AG04449 (cell line): ENCODE results near the gene CNOT8.
"Not testable (repeated sequence)": the region's sequence is repeated elsewhere in the genome, so short reads cannot be mapped to it uniquely, and the experiment has no call there.

ENCODE experiments used
- CTCF ChIA-PET: fragments of 350-600 bp; formaldehyde crosslinking; extraction: SDS; loops from one replicate; lab custom pipeline; 2021; ENCODE audit warnings: antibody characterized with exemption; lab: Yijun Ruan, JAX
- POLR2A ChIA-PET: fragments of 400-600, 350-600 bp; formaldehyde crosslinking; extraction: SDS; loops from one replicate; lab custom pipeline; 2020; ENCODE audit warnings: antibody characterized with exemption, inconsistent platforms; lab: Yijun Ruan, JAX
- DNase-seq: peaks from one replicate; pipeline ENCODE4 v3.0.0-alpha.2; 2010; ENCODE audit warnings: low read depth, low spot score
- H3K4me3 ChIP-seq: 2 replicates; pipeline ENCODE4 v1.5.1; 2011; ENCODE audit warnings: low read depth, mild to moderate bottlenecking, control low read depth, low read length
- CTCF ChIP-seq: IDR thresholded peaks from one replicate; pipeline ENCODE4 v1.5.1; 2011; ENCODE audit warnings: mild to moderate bottlenecking, moderate library complexity, low read length, control low read depth, inconsistent platforms; ENCODE audit not compliant: insufficient read depth; ENCODE audit errors: missing control alignments

CNOT8 gene

DNA sequence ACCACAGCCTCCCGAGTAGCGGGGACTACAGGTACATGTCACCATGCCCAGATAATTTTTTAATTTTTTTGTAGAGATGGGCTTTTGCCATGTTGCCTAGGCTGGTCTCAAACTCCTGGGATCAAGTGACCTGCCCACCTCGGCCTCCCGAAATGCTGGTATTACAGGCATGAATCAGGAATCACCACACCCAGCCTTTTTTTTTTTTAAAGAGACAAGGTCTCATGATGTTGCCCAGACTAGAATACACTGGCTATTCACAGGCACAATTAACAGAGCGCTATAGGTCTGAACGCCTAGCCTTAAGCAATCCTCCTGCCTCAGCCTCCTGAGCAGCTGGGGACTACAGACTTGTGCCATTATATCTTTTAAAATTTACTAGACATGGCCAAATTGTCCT is 43.5 kb downstream of the CNOT8 start:
- H3K4me3 ChIP-seq = no peak overlapping the region
- no peak for TF ChIP-seq CTCF
- ChIA-PET POLR2A (interaction anchor here (0.6 kb wide), 1 partner anchor 20 kb away, joined by 4 read pairs; no protein-coding TSS in a partner anchor), CTCF (interaction anchor here (1.0 to 2.1 kb wide), 2 partner anchors 15 to 250 kb away, joined by 3 to 6 read pairs; no protein-coding TSS in a partner anchor)
- DNase-seq = no peak

DNA sequence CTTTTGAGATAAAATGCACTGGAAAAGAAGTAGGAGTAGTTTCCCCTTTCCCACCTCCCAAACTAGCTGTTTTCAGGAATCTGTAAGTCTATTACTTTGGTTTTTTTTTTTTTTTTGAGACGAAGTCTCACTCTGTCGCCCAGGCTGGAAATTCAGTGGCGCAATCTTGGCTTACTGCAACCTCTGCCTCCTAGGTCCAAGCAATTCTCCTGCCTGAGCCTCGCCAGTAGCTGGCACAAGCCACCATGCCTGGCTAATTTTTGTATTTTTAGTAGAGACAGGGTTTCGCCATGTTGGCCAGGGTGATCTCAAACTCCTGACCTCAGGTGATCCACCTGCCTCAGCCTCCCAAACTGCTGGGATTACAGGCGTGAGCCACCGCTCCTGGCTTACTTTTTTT is 47.2 kb downstream of the CNOT8 start:
- H3K4me3 ChIP-seq, POLR2A ChIA-PET, DNase-seq: not testable (repeated sequence)
- CTCF ChIA-PET = interaction anchor here (0.8 kb wide), 1 partner anchor 21 kb away, joined by 3 read pairs; no protein-coding TSS in a partner anchor

- no peak overlapping the region for H3K4me3 ChIP-seq
- no peak for DNase-seq
- CTCF ChIA-PET = interaction anchor here (1.8 kb wide), 1 partner anchor 14 kb away, joined by 6 read pairs; no protein-coding TSS in a partner anchor
- POLR2A ChIA-PET = no interaction called here
- no peak for TF ChIP-seq CTCF
Observed at GRCh38 chr5:154916874-154917273, 58.4 kb downstream of the CNOT8 start.

GRCh38 chr5:154917757-154918156 is 59.3 kb downstream of the CNOT8 start:
- ChIA-PET CTCF (interaction anchor here (0.8 to 1.8 kb wide), 2 partner anchors 15 kb away, joined by 3 to 6 read pairs; no protein-coding TSS in a partner anchor), POLR2A (no interaction called here)
- no peak overlapping the region for H3K4me3 ChIP-seq
- DNase-seq = no peak
- no peak for TF ChIP-seq CTCF

DNA sequence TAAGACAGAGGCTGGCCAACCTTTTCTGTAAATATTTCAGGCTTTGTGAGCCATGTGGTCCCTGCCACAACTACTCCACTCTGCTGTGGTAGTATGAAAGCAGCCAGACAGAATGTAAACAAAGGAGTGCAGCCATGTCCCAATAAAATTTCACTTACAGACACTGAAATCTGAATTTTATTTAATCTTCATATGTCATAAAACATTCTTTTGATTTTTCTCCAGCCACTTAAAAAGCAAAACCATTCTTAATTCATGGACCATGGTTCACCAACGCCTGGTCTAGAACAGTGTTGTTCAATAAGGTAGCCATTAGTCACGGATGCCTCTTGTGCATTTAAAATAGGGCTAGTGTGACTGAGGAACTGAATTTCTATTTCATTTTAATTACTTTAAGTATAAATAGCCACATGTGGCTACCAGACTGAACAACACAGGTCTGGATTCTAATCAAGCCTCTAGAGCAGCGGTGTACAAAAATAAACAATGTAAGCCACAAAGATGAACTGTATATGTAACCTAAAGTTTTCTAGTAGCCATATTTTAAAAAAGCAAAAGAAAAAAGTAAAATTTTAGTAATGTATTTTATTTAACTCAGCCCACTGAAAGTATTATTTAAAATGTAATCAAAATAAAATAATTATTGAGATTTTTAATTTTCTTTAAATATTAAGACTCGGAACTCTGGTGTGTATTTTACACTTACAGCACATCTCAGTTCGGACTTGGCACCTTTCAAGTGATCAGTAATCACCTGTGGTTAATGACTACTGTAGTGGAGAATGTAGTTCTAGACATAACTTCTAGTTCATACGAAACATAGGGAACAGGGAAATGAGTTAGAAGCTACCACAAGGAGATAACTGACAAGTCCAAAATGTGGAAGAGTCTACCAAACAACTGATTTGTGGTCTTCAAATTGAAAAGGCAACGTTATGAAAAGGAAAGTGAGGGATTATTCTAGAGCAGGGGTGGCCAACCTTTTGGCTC is 65.3 kb downstream of the CNOT8 start:
- no peak overlapping the region for H3K4me3 ChIP-seq
- ChIA-PET CTCF (no interaction called here), POLR2A (no interaction called here)
- TF ChIP-seq CTCF = no peak
- no peak for DNase-seq
